Left renal pelvis (tissue), 4 donors: Measurements from ENCODE around the gene COL3A1. TPM values are rescaled to one million over a fixed set of nuclear protein-coding genes. Genes with fewer than 3 reads are reported as not detected.

Experiments used
- DNase-seq, 4 donors: peaks; one replicate each; pipeline ENCODE4 v3.0.0-alpha.2; 2013; ENCODE audit warnings: low read depth in 4 of 4, low spot score in 3 of 4
- polyA plus RNA-seq, 4 donors: library from polyadenylated mRNA; unstranded; fragments of 120-200 nt; gene quantifications; one replicate each; pipeline ENCODE4 v1.2.1, GENCODE V29; 2013; ENCODE audit not compliant: insufficient read length in 4 of 4

Gene COL3A1
- 1,000 to 10,000 TPM in 3 of 4 donors, 100 to 1,000 TPM in 1; 792 to 7,434 (median 1,664) TPM for polyA plus RNA-seq

DNA sequence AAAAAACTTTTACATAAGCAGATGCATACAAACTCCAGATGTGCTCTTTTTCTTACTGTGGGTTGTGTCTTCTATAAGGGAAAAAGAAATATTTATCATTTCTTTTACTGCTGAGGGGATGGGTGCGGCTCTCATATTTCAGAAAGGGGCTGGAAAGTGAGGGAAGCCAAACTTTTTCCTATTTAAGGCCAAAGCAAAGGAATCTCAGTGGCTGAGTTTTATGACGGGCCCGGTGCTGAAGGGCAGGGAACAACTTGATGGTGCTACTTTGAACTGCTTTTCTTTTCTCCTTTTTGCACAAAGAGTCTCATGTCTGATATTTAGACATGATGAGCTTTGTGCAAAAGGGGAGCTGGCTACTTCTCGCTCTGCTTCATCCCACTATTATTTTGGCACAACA is at the start of gene COL3A1:
Gene COL3A1, plus strand, starts transcription at position 210 of the 400 bp plus-strand sequence. Its CDS starts 117 bp downstream, at position 327.
- DNase-seq, result peak in 1 of 4 donors; percentile 46

DNA sequence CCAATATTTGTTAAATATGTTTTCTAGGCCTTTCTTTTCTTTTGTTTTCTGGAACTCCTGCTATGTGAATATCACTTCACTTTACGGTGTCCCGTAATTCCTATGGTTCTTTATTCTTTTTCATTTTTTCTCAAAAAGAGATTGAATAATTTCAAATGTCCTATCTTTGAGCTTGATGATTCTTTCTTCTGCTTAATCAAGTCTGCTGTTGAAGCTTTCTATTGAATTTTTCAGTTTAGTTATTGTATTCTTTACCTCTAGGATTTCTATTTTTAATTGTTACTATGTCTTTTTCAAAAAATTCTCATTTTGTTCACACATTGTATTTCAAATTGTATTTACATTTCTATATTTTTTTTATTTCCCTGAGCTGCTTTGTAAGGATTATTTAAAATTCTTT is 45.5 kb upstream of the COL3A1 start:
- no peak for DNase-seq

DNA sequence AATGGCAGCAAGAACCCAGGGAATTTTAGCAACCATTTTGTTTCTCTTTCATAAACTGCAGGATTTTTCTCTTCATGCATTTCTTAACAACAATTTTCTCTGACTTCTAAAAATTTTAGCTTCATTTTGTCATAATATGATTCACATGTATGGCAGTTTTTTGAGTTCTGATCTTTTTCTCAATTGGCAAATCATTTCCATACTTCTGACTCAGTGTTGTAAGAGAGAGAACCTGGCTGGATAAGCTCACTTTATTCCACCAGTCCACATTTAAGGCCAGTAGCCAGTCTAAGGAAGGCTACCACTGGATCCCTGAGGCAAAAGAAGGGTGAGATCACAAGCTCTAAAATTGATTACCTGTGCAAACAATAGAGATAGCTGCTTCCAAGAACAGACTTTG is 42.8 kb upstream of the COL3A1 start:
- DNase-seq, result no peak

DNA sequence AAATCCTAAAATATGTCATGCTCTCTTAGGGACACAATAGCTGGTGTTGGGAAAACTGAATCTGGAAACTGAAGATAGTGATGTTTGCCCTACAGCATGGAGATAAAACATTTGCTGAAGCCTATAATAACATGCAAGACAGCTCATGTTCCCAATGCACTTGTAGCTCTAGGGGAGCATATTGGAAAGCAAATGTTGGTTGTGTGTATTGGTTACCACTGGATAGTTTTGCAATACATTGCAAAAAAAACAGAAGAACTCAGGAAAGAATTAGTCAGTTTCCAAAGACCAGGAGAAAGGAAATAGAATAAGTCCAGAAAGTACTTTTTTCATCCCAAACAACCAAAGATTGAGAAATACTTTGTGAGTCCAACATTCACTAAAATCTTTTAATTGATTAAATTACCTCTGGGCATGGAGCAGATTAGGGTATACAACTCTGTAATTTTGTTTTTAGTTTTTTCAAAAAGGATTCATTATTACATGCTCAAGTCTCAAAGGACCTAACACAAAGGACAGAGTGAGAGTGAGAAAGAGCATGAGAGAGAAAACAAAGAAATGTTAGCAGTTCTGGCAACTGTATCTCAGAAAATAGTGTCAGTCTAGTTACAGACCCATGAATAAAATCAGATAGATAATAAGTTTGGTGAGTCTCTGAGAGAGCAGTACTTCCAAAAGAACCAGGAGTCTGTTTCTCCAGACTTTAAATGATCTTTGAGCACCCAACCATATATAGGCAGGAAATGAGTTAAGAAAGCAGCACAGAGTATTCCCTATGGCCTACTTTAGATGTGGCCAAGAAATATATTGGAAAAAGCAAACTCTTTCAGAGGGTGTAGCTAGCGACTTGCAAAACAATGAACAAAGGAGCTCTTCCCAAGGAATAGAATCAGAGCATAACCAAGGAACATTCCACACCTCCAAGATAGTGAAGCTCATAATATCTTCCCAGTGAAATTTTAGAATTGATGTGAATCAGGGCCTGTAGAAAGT is 36.6 kb upstream of the COL3A1 start:
- DNase-seq, result no peak

DNA sequence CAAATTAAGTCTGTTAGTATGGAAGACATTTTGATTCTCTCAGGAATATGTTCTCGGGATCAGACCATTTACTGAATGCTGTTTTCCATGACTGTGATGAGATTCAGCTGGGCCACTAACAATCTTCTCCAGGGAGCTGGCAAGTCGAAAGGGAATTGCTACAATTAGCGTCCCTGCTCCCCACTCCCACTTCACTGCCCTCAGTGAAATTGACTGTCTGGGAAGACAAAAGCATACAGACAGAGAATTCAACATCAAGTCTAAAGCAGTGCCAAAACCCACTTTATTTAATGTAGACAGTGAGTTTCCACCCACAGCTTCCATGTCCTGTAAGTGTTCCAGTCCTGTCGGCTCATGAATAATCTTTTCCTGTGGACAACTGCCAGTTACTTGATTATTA is 34.0 kb upstream of the COL3A1 start:
- DNase-seq, result peak; percentile 41 to 52 (median 43)

DNA sequence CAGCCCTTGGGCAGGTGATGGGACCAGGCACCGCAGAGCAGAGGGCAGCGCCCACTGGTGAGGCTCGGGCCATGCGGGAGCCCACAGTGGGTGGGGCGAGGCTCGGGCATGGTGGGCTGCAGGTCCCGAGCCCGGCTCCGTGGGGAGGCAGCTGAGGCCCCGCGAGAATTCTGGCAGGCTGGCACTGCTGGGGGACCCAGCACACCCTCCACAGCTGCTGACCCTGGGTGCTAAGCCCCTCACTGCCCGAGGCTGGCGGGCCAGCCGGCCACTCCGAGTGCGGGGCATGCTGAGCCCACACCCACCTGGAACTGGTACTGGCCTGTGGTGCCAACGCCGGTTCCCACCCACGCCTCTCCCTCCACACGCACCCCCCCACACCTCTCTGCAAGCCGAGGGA is 29.7 kb upstream of the COL3A1 start:
- DNase-seq, result no peak

DNA sequence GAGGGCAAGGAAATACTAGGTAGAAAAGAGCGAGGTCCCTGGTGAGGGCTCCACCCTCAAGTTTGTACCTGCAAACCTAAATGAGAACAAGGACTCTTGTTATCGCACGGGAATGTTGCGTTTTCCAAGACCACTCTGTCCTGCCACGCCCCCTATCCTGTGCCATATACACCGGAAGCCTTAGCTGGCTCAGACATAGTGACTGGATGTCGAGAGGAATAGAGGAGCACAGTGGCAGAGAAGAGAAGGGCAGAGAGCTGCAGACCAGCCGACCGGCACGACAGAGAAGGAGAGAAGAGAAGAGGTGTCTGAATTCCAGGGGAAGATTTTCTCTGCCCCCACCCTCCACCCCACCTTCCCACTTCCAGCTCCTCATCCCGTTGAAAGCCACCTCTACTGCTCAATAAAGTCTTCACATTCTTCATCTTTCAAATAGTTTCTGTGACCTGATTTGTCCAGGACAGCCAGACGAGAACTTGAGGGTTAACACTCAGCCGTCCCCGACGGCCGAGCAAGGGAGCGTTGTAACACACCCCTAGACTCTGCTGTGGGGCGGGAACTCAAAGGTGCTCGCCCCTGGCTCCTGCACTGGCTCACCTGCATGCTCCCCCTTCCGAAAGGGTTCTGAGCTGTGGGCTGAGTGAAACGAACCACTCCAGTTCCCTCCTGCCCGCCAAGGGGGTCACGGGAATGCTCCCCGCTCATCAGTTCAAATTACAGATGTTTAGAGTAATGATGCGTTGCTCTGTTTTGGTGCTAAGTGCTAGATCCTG is 24.9 kb upstream of the COL3A1 start:
- no peak for DNase-seq

DNA sequence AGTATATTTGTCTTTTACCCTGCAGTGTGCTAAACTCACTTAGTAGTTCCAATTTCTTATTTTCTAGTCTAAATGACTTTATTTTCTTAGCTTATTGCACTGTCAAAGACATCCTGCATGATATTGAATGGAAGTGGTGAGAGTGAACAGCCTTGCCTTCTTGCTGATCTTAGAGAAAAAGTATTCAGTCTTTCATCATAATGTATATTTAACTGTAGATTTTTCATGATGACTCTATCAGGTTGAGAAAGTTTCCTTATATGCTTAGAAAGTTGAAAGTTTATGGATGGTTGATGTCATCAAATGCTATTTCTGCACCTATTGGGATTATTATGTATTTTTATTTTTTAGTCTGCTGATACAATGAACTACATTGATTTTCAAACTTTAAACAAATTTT is 21.3 kb upstream of the COL3A1 start:
- DNase-seq, result no peak

DNA sequence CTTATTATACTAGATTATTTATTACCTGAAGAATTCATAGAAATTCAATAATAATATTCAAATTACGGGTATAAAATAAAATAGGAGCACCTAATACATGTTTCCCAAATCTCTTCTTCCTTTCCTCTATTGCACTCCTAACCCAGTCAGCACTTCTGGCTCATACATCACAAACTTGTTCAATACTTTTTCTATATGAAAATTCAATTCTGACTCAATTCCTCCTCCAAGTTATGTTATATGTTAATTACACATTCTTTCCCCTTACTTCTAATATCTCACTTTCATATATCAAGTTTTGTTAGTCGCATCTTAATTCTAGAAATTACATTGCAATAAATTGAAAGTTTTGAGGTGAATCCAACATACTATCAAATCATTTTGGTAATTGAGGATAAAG is 17.9 kb upstream of the COL3A1 start:
- no peak for DNase-seq

DNA sequence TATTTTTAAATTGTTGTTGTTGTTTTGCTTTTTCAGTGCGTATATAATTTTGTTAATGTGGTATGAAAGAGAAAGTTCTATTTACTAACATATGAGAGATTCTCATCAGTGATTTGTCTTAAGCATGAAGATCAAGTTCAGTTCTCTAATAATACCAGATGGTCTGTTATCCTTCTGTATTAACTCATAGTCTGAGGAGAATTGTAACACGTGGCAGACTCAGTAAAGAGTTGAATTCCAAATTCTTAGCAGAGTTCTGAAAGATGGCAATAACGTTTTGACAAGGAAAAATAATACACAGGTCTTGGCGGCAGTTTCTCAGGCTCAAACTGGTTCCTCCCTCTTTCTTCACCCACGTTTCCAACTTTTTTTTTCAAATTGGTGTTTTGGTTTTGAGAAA is 17.2 kb upstream of the COL3A1 start:
- no peak for DNase-seq

DNA sequence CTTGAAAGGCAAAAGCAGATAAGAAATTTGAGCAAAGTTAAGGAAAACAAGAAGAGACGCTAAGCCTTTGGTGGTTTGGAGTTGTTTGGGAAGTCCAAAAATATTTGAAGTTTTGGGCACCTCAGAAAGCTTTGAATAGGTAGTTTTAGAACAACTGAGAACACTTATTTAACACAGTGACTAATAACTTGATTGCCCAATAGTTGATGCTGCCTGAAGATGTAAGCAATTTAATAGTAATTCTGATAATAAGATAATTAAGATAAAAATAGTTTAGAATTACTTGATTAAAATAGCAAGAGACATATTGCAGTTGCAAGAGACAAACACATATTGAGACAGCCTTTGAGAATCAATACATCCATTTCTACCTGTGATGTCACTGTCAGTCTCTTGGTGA is 16.5 kb upstream of the COL3A1 start:
- no peak for DNase-seq

DNA sequence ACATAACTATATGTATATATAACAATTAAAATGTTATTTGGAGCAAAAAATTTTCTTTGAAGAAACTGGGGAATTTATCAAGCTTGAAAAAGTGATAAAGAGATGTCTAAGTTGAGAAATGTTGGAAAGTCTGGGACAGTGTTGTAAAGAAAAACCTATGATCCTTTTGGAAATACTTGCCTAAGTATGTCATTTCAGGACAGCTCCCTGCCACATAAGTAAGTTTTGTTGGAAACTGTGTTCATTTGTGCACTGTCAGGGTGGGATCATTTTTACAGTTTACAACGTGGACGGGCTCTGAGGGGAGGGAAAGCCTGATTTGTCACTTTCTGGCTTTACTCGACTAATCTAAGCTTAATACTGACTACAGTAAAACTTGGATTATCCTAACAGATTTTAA is 10.4 kb upstream of the COL3A1 start:
- DNase-seq, result no peak

DNA sequence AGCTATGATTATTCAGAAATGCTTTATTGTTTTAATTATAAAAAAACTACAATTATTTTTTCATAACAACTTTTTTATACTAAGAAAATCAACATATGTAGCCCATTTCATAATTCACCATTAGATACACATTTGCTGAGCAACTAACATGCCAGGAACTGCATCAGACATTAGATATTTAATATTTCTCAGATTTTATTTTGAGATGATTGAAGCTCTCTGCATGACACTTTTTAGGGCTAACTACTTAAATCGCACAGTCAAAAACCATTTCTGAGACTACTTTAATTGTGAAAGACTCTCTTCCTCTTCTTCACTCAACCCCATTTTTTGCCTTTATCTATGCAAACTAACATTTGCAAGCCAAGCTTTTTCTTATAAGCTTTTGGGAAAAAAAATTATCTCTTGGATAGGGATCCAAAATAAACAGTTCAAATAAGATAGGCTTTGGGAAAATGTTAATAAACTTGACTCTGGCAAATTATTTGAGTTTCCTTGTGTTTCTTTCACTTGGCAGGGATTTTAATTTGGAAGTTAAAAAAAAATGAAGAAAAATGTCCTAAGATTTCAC is 9.1 kb upstream of the COL3A1 start:
- DNase-seq, result no peak

DNA sequence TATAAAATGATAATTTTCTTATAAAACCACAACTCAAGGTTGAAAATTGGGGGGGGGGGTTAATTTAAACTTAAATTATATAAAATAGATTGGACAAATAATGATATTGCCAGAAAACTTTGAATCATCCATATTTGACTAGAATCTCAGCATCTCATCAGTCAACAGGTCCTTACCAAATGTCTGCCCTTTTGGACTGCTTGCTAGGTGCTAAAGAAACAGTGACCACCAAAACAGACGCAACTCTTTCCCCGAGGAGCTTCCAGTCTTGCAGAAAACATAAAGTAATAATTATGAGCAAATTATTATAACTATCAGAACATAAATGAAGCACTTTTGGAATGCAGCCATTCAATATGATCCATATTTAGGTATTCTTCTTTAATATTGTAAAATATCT is 8.6 kb upstream of the COL3A1 start:
- no peak for DNase-seq

DNA sequence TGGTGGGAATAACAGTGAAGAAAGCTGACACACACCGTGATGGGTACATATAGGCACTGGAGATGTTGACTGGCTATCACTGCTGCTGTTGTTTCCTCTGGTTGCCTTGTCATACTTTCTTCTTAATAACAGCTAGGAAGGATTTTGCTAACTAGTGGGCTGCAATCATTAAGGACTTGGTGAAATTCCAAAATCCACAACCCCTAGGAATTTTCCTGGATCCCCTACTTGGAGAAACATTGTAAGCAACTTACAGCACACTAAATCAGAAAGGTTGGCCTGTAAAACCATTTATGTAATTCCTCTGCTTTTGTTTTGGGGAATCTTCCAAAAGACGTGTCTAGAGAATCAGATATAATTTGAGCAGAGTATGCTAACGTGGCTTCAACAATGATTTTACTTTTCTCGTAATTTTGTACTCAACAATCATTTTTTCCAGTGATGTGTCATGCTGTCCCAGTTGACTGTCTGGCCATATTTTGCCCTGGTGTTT is 8.0 kb upstream of the COL3A1 start:
- no peak for DNase-seq

DNA sequence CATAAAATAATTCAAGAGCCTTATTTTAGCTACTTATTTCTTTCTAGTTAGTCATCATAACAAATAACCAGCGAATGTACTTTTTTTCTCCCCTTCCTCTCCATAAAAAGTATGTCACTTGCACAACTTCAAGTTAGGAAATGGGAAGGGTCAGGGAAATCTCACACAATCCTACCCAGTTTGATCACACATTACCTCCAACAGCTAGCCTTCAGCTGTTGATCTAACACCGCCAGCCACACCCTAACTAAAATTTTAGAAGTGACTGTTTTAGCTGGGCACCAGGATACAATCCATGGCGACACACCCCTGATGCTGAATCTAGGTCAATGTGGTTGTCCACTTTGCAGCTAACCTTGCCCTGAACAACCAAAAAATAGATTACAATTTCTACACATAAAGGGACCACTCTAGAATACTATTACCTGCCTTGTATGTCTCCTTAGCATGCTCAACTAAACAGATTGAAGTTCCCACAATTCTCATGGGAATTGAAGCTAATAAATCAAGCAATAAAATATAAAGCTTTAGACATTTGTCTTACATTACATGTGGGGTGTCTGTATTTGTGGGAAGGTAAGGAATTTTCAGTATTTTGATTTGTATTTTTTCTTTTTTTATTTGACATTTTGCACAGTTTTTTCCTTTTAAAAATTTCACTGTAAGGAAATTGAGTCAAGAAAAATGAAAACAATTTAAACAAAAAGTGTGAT is 7.3 kb upstream of the COL3A1 start:
- DNase-seq, result no peak

DNA sequence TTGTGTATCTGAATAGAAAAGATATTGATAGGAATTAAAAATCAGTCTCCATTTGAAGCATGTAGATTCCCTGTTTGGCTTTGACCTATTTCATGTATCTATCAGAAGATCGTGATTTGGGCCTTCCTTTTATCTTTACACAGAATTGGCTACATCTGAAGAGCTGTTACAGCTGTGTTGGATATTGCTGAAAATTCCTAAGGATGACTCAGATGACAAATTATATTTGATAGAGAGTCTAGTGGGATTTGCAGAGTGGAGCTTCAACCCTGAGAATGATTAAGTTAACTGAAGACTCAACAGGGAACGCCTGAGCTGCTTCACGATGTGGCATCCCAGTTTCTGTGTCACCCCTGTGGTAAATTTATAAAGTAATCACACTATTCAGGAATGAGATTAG is 4.9 kb upstream of the COL3A1 start:
- DNase-seq, result no peak

DNA sequence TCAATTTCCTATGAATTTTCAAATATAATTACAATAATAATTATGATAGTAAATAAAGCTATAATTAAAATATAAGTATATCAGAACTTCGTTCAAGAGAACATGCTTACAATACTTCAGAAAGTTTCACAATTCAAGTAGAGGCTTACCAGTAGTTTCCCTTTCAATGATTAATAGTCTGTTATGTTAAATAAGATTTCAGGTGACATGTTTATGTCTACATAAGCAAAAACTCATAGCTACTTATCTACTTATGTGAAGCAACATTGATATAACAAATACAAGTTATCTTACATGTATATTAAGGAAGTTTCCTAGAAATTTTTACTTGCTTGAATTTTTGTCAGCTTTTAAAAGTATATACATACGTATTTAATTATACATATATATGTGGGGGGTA is 4.5 kb upstream of the COL3A1 start:
- no peak for DNase-seq

DNA sequence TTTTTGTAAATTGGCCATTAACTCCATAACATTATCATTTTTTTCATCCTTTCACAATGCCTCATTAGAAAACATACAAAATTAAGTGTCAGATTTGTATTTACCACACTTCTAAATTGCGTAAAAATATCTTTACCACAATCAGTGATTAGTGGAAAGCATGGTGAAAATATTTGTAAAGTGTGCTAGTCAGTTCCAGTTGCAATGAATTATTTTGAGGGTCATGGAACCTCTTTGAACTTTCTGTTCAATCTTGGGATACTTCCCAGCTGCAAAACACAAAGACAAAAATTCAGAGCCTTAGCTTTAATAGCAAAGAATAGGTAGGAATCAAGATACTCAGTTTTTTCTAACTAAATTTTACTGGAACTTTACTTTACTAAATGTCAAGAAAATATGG is 4.0 kb upstream of the COL3A1 start:
- no peak for DNase-seq

DNA sequence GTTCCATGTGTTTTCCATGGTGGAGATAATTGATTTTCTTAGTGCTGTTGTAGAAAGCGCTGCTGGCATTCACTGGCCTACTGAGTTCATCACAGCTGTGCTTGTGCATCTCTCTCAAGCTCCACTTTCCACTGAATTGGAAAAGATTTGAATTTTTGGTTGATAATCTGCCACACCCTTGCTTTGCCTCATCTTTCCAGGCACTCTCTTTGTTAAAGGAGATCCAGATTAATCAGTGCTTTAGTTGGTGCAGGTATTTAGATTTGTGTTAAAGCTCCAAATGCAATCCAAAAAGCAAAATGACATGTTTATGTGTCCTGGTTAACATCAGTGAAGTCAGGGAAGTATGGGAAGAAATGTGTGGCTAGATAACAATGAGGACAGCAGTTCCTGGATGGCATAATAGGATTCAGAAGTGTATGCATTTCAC is 2.7 kb upstream of the COL3A1 start:
- no peak for DNase-seq
